H54 (cell line): ENCODE measurements around the gene NPPA.

ENCODE experiments used
- DNase-seq: peaks from one replicate; pipeline ENCODE4 v3.0.0; 2011; ENCODE audit warnings: low spot score, mixed read lengths; ENCODE audit not compliant: insufficient read length
- FAIRE-seq: peaks from 3 replicates; lab custom pipeline; 2011; peaks lifted over from hg19 to GRCh38; lab: Jason Lieb, UNC
- POLR2A ChIP-seq: IDR thresholded peaks from 2 replicates; pipeline ENCODE4 v1.6.1; 2011; ENCODE audit warnings: low read depth, mild to moderate bottlenecking, low read length

The NPPA gene

DNA sequence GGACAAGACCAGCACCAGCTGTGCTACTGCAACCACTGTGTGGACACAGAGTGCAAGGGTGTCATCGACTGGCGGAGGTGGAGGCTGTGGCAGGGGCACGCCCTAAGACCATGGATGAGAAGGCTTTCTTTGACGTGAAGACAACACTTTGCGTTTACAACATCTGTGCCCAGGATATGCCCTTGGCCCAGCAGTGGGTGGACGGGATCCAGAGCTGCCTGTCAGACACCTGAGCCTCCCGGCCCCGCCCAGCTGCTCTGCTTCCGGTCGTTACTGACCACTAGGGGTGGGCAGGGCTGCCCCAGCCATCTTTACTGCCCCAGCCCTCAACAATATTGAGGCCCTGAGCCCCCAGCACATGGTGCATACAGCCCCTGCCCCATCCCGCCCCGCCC lies 32.6 kb upstream of the NPPA start:
- no peak for TF ChIP-seq POLR2A
- FAIRE-seq (no peak), DNase-seq (no peak)

DNA sequence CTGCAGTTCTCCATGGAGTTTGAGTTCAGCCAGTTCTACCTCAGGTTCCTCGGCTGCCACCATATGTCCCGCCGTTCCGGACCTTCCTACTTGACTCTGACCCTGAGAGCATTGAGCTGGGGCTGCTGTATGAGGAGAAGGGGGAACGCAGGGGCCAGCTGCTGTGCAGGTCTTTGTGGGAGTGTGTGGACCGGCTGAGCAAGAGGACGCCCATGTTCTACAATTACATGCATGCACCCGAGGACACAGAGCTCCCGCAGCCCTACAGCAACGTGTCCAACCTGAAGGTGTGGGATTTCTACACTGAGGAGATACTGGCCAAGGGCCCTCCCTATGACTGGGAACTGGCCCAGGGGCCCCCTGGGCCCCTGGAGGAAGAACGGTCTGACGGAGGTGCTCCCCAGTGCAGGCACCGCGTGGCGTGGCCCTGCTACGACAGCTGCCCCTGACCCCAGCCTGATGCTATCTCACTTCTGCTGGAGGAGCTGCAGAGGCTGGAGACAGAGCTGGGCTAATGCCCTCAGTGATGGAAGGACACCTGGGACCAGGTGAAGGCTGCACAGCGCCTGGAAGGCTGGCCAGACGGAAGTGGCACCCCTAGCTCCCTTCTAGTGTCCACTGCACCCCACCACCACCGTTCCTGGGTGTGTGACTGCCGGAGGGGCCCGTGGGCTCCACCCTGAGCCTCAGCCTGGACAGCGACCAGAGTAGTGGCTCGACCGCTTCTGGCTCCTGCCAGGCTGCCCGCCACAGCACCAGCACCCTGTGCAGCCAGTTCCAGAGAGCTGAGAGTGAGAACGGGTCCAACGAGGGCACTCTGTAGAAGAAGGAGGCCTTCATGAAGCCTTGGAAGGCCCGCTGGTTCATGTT lies 32.0 kb upstream of the NPPA start:
- no peak for DNase-seq
- no peak for FAIRE-seq
- TF ChIP-seq POLR2A: no peak

DNA sequence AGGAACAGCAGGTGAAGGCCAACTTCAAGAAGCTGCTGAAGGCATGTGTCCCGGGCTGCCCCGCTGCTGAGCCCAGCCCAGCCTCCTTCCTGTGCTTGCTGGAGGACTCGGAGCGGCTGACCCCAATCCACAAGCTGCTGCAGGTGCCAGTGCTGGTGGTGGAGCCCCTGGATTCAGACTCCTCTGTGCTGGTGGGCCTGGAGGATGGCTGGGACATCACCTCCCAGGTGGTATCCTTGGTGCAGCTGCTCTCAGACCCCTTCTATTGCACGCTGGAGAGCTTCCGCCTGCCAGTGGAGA lies 31.3 kb upstream of the NPPA start:
- no peak for DNase-seq
- no peak for FAIRE-seq
- TF ChIP-seq POLR2A: no peak

DNA sequence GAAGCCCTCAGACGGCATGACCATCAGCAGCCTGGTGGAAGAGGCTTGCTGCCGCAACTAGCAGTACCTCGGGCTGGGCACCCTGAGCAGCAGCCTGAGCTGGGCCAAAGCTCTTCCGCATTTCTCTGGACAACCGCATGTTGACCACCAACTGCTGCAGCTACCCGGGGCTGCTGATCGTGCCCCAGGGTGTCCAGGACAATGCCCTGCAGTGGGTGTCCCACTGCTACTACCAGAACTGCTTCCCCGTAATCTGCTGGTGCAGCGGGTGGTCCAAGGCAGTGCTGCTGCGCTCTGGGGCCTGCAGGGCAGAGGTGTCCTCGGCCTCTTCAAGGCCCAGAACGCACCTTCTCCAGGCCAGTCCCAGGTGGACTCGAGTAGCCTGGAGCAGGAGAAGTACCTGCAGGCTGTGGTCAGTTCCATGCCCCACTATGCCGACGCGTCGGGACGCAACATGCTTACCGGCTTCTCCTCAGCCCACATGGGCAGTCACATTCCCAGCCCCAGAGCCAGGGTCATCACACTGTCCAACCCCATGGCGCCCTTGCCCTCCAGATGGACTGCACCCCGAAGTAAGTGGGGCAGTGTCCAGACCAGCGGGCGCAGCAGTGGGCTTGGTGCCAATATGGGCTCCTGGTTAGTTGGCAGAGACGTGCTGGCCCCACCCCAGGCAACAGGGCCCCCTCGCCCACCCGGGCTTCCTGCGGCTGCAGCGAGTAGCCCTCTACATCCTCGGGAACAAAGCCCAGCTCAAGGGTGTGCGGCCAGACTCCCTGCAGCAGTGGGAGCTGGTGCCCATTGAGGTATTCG lies 30.7 kb upstream of the NPPA start:
- DNase-seq (no peak), FAIRE-seq (no peak)
- no peak for TF ChIP-seq POLR2A

DNA sequence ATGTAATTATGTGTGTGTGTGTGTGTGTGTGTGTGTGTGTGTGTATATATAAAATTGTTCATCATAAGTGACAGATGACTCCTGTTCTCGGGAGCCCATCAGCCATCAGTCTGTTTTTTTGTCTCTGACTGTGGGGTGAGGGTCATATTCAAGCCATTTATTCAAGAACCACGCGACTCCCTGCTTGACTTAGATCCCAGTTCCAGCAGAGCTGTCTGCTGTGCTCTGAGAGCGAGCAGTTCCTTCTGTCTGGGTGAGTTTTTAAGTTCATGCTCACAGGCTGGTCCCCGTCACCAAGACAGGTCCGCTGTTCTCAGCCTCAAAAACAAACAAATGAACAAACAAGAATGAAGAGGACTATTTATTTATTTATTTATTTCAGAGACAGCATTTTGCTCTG lies 29.5 kb upstream of the NPPA start:
- DNase-seq: no peak
- TF ChIP-seq POLR2A: no peak
- no peak for FAIRE-seq

DNA sequence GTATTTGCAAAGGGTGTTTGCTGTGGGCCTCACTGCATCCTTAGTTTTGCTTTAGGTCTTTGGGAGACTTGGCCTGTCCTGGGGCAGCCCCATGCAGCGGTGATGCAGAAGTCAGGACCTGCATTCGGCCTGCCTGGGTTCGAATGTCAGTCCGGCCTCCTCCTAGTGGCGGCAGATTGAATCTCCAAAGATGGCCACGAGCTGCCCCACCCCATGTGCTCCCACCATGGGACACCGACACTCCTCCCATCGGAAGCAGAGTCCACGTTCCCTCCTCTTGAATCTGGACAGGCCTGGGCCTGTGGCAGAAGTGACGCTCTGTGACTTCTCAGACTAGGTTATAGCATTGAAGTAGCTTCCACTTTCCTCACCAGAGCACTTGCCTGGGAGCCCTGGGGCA lies 27.5 kb upstream of the NPPA start:
- TF ChIP-seq POLR2A: no peak
- DNase-seq: no peak
- no peak for FAIRE-seq

DNA sequence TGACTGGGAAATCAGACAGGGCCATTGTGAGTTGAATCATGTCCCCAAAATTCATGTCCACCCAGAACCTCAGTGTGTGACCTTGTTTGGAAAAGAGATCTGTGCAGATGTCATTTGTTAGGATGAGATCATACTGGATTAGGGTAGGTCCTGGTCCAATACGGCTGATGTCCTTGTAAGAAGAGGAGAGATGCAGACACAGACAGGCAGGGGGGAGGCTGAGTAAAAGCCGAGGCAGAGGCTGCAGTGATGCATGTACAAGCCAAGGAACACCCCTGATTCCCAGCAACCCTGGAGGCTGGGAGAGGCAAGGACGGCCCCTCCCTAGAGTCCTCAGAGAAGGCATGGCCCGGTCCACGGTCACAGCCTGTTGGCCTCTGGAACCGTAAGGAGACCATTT lies 27.0 kb upstream of the NPPA start:
- FAIRE-seq (no peak), DNase-seq (no peak)
- no peak for TF ChIP-seq POLR2A

DNA sequence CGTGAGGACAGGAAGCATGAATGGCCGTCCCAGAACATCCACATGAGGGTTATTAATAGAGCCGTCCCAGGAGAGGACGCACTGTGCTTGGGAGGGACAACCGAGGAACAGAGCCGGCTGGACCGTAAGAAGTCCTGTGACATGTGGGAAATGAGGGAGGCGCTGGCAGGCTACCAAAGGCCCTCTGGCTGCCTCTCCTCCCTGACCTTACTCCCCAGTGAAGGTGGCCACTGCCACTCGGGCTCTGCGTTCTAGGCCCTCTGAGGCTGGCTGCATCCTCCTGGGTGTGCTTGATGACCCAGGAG lies 26.6 kb upstream of the NPPA start:
- DNase-seq (no peak), FAIRE-seq (no peak)

DNA sequence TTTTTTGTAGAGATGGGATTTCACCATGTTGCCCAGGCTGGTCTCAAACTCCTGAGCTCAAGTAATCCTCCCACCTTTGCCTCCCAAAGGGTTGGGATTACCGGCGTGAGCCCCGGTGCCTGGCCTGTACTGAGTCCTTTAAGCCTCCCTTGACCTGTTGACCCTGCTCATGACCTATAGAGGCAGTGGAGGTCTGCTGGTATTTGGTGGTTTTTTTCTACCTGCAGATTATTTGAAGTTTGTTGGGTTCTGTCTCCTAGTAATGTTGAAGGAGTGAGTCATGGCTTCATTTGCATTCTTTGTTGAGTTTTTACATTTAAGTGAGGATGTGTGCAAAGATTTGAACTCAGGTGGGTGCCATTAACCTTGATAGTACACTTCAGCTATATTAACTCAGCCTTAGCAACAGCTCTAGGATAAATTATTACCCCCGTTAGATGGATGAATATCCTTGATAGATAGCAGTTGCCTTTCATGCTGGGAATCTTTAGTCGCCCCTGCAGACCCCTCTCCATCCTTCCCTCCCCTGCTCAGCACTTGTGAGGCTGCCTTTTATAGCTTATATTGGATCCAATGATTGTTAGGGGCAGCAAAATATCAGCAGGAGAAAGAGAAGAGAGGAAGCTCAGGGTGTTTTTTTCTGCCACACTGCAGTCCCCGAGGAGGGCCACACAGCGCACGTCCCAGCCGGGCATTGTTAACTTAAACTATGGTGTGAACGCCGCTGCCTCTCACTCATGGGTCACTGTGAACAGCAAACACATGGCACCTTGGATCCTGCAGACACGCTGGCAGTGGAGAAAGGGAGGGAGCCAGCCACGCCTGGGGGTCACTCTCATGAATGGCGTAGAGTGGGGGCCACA lies 26.0 kb upstream of the NPPA start:
- no peak for DNase-seq
- no peak for FAIRE-seq
- no peak for TF ChIP-seq POLR2A

More for the DNA sequence above, 26.6 kb upstream of the NPPA start:
- TF ChIP-seq POLR2A: no peak

DNA sequence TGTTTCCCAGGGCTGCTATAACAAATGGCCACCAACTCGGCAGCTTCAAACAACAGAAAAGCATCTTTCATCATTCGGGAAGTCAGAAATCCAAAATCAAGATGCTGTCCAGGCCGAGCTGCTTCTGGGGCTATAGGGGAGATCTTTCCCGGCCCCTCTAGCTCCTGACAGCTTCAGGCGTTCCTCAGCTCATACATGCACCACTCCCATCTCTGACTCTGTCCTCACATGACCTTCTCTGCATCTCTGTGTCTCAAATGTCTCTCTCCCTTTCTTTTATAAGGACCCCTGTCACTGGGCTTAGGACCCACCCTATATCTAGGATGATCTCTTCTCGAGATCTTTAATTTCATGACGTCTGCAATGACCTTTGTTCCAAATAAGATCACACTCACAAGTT lies 25.0 kb upstream of the NPPA start:
- DNase-seq (no peak), FAIRE-seq (no peak)
- TF ChIP-seq POLR2A: no peak

DNA sequence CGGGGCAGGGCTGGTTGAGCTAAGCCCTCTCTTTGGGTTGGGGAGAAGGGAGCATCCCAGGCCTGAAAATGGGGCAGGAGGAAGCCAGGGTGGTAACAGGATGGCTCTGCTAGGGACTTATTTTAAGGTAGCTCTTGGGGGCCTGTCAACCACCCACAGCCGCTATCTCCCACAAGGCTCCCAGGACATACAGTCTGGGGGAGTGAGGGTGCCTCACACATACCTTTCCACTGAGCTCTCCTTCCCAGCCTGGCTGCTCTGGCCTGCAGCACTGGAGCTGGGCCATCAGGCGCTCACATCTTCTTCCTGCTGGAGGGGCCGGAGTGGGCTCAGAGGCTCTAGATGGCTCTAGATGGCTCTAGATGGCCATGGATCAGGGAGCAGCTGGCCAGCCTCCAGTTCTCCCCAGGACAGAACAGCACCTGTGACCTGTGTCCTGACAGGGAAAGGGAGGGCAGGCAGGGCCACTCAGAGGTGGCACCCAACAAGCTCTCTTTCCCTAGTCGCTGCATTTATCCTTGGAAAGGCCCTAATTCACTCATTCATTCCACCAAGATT lies 22.1 kb upstream of the NPPA start:
- no peak for TF ChIP-seq POLR2A
- FAIRE-seq (no peak), DNase-seq (no peak)

DNA sequence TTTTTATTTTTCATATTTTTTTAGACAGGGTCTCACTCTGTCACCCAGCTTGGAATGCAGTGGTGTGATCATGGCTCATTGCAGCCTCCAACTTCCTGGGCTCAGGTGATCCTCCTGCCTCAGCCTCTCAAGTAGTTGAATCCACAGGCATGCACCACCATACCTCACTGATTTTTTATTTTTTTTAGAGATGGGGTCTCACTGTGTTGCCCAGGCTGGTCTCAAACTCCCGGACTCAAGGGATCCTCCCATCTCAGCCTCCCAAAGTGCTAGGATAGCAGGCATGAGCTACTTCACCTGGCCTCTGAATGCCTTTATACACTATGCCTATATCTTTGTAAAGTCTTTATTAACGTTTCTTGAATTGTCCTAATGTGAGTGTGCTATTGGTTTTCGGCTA lies 21.5 kb upstream of the NPPA start:
- no peak for DNase-seq
- FAIRE-seq: no peak
- TF ChIP-seq POLR2A: no peak

DNA sequence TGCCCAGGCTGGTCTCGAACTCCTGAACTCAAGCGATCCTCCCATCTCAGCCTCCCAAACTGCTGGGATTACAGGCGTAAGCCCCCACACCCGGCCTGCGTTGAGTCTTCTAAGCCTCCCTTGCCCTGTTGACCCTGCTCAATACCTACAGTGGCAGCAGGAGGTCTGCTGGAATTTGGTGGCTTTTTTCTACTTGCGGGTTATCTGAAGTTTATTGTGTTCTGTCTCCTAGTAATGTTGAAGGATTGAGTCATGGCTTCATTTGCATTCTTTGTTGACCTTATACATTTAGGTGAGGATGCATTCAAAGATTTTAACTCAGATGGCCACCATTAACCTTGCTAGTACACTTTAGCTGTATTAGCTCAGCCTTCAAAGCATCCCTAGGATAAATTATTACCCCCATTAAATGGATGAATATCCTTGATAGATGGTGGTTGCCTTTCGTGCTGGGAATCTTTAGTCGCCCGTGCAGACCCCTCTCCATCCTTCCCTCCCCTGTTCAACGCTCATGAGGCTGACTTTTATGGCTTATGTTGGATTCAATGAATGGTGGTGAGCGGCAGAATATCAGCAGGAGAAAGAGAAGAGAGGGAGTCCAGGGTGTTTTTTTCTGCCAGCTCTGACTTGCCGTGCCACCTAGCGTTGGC lies 20.9 kb upstream of the NPPA start:
- FAIRE-seq (no peak), DNase-seq (no peak)
- TF ChIP-seq POLR2A: no peak
